Bronchial epithelial cell (primary cell): ENCODE results near the gene KCNMB2. TPM values are rescaled to one million over a fixed set of nuclear protein-coding genes. Genes with fewer than 3 reads are reported as not detected.

Source experiments
- DNase-seq: peaks from one replicate; pipeline ENCODE4 v3.0.0-alpha.2; 2010; ENCODE audit warnings: low read depth
- FAIRE-seq: peaks from 2 replicates; lab custom pipeline; 2011; peaks lifted over from hg19 to GRCh38; lab: Jason Lieb, UNC
- H3K27me3 ChIP-seq: 2 replicates; pipeline ENCODE4 v1.5.1; 2011; ENCODE audit warnings: low read length; ENCODE audit not compliant: control insufficient read depth, insufficient read depth
- H3K36me3 ChIP-seq: 2 replicates; pipeline ENCODE4 v1.5.1; 2011; ENCODE audit warnings: low read length; ENCODE audit not compliant: control insufficient read depth, insufficient read depth
- H3K4me3 ChIP-seq: 2 replicates; pipeline ENCODE4 v1.5.1; 2011; ENCODE audit warnings: mild to moderate bottlenecking, low read depth, low read length, control low read depth
- CTCF ChIP-seq: IDR thresholded peaks from 2 replicates; pipeline ENCODE4 v1.5.1; 2011; ENCODE audit warnings: mild to moderate bottlenecking, moderate library complexity, low read length, control low read depth, inconsistent platforms; ENCODE audit not compliant: insufficient read depth, severe bottlenecking
- total RNA-seq: library from RNA; depleted of rRNA; stranded (reverse); fragments of >200 nt; gene quantifications from 2 replicates; pipeline ENCODE4 v1.2.1, GENCODE V29; 2014

The KCNMB2 gene
- total RNA-seq, 1 donor from 2014 or later = not detected

- no peaks in the 10 kb centered on the region for H3K36me3 ChIP-seq
- H3K27me3 ChIP-seq = no peaks in the 10 kb centered on the region
- H3K4me3 ChIP-seq = no peak overlapping the region
- FAIRE-seq = peak; percentile 47
- peak; percentile 3 for DNase-seq
- no peak for TF ChIP-seq CTCF
Observed at GRCh38 chr3:178663201-178663934, 127.1 kb downstream of the KCNMB2 start.

GRCh38 chr3:178665747-178666146 lies 129.5 kb downstream of the KCNMB2 start:
- no peaks in the 10 kb centered on the region for H3K36me3 ChIP-seq
- no peak for DNase-seq
- FAIRE-seq = no peak
- no peak overlapping the region for H3K4me3 ChIP-seq
- no peak for TF ChIP-seq CTCF
- no peaks in the 10 kb centered on the region for H3K27me3 ChIP-seq

- Histone ChIP-seq H3K4me3 (no peak overlapping the region), H3K36me3 (no peaks in the 10 kb centered on the region), H3K27me3 (no peaks in the 10 kb centered on the region)
- DNase-seq (no peak), FAIRE-seq (no peak)
- no peak for TF ChIP-seq CTCF
Observed at GRCh38 chr3:178669022-178669601, 132.9 kb downstream of the KCNMB2 start.

GRCh38 chr3:178669758-178670157 lies 133.5 kb downstream of the KCNMB2 start:
- no peak for TF ChIP-seq CTCF
- Histone ChIP-seq H3K36me3 (no peaks in the 10 kb centered on the region), H3K27me3 (no peaks in the 10 kb centered on the region), H3K4me3 (no peak overlapping the region)
- DNase-seq (no peak), FAIRE-seq (no peak)

GRCh38 chr3:178671377-178671776 lies 135.1 kb downstream of the KCNMB2 start:
- no peak for TF ChIP-seq CTCF
- FAIRE-seq (no peak), DNase-seq (no peak)
- Histone ChIP-seq H3K4me3 (no peak overlapping the region), H3K36me3 (no peaks in the 10 kb centered on the region), H3K27me3 (no peaks in the 10 kb centered on the region)
